ENCODE results near the gene BLNK.

Gene BLNK

DNA sequence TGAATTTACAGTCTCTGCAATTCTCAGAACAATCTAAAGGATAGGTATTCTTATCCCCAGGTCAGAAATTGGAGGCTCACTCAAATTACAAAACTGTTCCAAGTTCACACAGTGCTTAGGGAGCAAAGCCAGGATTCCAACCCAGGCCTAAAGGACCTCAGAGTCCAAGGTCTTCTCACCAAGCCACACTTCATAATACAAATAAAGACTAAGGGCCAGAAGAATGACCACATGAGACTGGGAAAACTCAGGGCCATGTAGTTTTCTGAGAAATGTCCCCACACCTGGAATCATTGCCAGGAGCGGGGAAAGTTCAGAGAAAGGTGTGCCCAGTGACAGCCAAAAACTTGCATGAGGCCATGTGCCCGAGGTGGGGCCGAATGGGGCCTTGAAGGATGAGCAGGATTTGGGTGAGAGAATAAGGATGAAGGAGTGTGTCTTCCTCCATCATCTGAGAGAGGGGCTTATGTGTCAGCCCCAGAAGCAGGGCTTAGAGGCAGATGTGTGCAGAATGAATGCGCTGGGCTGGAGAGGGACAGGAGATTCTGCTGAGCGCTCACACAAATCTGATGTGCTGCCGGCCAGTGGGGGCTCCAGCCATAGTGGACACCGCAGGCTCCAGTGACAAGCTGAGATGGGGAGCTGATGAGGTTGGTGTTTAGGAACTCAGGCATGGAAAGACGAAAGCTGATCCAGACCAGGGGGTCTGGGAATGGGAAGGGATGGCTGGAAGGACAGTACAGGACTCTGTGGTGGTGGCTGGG is 35.9 kb downstream of the BLNK start:
- ATAC-seq (ENCODE audit: insufficient read depth, low read depth) (no peak), DNase-seq (no peak)
- no peaks in the 10 kb centered on the region for H3K9me3 ChIP-seq (ENCODE audit: insufficient read depth, low read length, severe bottlenecking)
- no peaks in the 10 kb centered on the region for H3K79me2 ChIP-seq (ENCODE audit: insufficient read depth, low read length)
- H4K20me1 ChIP-seq (ENCODE audit: insufficient read depth, low read length): no peaks in the 10 kb centered on the region
- no peak overlapping the region for H3K4me2 ChIP-seq (ENCODE audit: insufficient read depth, low read length)
- no peaks in the 10 kb centered on the region for H3K36me3 ChIP-seq (ENCODE audit: insufficient read depth, low read length)
- H2AFZ ChIP-seq (ENCODE audit: low read depth, low read length): no peak overlapping the region
- no peaks in the 10 kb centered on the region for H3K4me1 ChIP-seq (ENCODE audit: insufficient read depth, low read length)
- H3K9ac ChIP-seq (ENCODE audit: low read depth, low read length): no peak overlapping the region
- H3K27me3 ChIP-seq (ENCODE audit: insufficient read depth, low read length, poor library complexity): no peaks in the 10 kb centered on the region
- TF ChIP-seq, protein P1, sequence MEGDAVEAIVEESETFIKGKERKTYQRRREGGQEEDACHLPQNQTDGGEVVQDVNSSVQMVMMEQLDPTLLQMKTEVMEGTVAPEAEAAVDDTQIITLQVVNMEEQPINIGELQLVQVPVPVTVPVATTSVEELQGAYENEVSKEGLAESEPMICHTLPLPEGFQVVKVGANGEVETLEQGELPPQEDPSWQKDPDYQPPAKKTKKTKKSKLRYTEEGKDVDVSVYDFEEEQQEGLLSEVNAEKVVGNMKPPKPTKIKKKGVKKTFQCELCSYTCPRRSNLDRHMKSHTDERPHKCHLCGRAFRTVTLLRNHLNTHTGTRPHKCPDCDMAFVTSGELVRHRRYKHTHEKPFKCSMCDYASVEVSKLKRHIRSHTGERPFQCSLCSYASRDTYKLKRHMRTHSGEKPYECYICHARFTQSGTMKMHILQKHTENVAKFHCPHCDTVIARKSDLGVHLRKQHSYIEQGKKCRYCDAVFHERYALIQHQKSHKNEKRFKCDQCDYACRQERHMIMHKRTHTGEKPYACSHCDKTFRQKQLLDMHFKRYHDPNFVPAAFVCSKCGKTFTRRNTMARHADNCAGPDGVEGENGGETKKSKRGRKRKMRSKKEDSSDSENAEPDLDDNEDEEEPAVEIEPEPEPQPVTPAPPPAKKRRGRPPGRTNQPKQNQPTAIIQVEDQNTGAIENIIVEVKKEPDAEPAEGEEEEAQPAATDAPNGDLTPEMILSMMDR (IDR thresholded peaks at IDR 0.05; ENCODE audit: borderline replicate concordance, extremely low read depth, low read length, poor library complexity, severe bottlenecking): no peak
- TF ChIP-seq EZH2 (IDR thresholded peaks at IDR 0.05; ENCODE audit: borderline replicate concordance, low read depth, low read length, severe bottlenecking): no peak
- H3K4me3 ChIP-seq (ENCODE audit: low read depth in 1 of 2, low read length in 2 of 2): no peak overlapping the region
- no peak overlapping the region for H3K27ac ChIP-seq (ENCODE audit: low read length)

DNA sequence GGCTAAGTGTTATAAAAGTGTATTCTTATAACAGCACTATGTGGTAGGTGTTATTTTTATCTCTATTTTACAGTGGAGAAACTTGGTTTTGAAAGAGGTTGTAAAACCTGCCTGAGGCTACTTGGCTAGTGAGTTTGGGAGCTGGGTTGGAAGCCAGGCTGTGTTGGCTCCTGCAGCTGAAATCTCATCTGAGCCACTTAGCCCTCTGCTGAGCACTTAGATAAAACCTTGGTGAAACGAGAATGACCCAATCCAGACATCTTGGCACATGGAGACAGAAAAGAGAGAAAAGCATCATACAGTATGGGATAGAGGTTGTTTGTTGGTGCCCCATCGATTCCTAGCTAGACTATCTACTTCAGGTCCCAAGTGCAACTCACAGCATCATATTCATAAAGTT is 37.4 kb downstream of the BLNK start:
- H3K9ac ChIP-seq (ENCODE audit: low read depth, low read length): no peak overlapping the region
- peaks cover 3% of the 10 kb centered on the region; the same call in 1 of the 2 replicates for H3K4me1 ChIP-seq (ENCODE audit: insufficient read depth, low read length)
- H3K27ac ChIP-seq (ENCODE audit: low read length): no peak overlapping the region
- no peak for TF ChIP-seq EZH2 (IDR thresholded peaks at IDR 0.05; ENCODE audit: borderline replicate concordance, low read depth, low read length, severe bottlenecking)
- TF ChIP-seq, protein P1 (IDR thresholded peaks at IDR 0.05; ENCODE audit: borderline replicate concordance, extremely low read depth, low read length, poor library complexity, severe bottlenecking): no peak
- H3K4me3 ChIP-seq (ENCODE audit: low read depth in 1 of 2, low read length in 2 of 2): no peak overlapping the region
- no peaks in the 10 kb centered on the region for H3K79me2 ChIP-seq (ENCODE audit: insufficient read depth, low read length)
- H4K20me1 ChIP-seq (ENCODE audit: insufficient read depth, low read length): no peaks in the 10 kb centered on the region
- no peak overlapping the region for H2AFZ ChIP-seq (ENCODE audit: low read depth, low read length)
- H3K9me3 ChIP-seq (ENCODE audit: insufficient read depth, low read length, severe bottlenecking): no peaks in the 10 kb centered on the region
- ATAC-seq (ENCODE audit: insufficient read depth, low read depth) (no peak), DNase-seq (no peak)
- H3K4me2 ChIP-seq (ENCODE audit: insufficient read depth, low read length): no peak overlapping the region
- no peaks in the 10 kb centered on the region for H3K27me3 ChIP-seq (ENCODE audit: insufficient read depth, low read length, poor library complexity)
- H3K36me3 ChIP-seq (ENCODE audit: insufficient read depth, low read length): no peaks in the 10 kb centered on the region

DNA sequence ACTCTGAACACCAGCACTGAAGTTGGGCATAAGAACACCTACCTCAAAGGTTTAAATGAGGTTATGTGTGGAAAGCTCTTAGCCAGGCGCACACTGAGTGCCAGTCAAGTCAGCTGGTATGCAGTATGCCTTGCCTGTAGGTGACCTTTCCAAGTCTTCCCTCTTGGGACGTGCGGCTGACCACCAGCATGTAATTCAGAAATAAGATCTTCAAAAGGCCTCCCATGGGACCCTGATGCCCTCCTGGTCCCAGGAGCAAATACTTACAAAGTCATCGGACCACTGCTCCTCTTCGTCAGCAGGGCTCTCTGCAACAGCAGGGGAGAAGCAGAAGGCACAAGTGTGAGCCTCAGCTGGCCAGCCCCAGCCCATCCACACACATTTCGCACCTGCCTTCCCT is 40.8 kb downstream of the BLNK start:
- H3K4me2 ChIP-seq (ENCODE audit: insufficient read depth, low read length): no peak overlapping the region
- no peak for ATAC-seq (ENCODE audit: insufficient read depth, low read depth)

More for the DNA sequence above, 40.8 kb downstream of the BLNK start:
- Histone ChIP-seq H3K36me3 (ENCODE audit: insufficient read depth, low read length) (no peaks in the 10 kb centered on the region), H4K20me1 (ENCODE audit: insufficient read depth, low read length) (no peaks in the 10 kb centered on the region), H3K9me3 (ENCODE audit: insufficient read depth, low read length, severe bottlenecking) (no peaks in the 10 kb centered on the region), H3K27me3 (ENCODE audit: insufficient read depth, low read length, poor library complexity) (no peaks in the 10 kb centered on the region), H3K4me3 (ENCODE audit: low read depth in 1 of 2, low read length in 2 of 2) (no peak overlapping the region), H3K9ac (ENCODE audit: low read depth, low read length) (no peak overlapping the region), H3K27ac (ENCODE audit: low read length) (peak overlapping the region; percentile 46; the same call in 1 of the 2 replicates), H3K4me1 (ENCODE audit: insufficient read depth, low read length) (peaks cover 3% of the 10 kb centered on the region; the same call in 1 of the 2 replicates), H2AFZ (ENCODE audit: low read depth, low read length) (no peak overlapping the region), H3K79me2 (ENCODE audit: insufficient read depth, low read length) (no peaks in the 10 kb centered on the region)
- no peak for TF ChIP-seq EZH2 (IDR thresholded peaks at IDR 0.05; ENCODE audit: borderline replicate concordance, low read depth, low read length, severe bottlenecking)
- TF ChIP-seq, protein P1 (IDR thresholded peaks at IDR 0.05; ENCODE audit: borderline replicate concordance, extremely low read depth, low read length, poor library complexity, severe bottlenecking): no peak
- no peak for DNase-seq

All from DND-41 (cell line).